GM12865 (cell line): ENCODE data around the gene USP43.
"Not testable (repeated sequence)": the region's sequence is repeated elsewhere in the genome, so short reads cannot be mapped to it uniquely, and the experiment has no call there.

ENCODE experiments used
- DNase-seq: peaks from one replicate; pipeline ENCODE4 v3.0.0; 2010; ENCODE audit warnings: low read depth
- H3K4me3 ChIP-seq: 2 replicates; pipeline ENCODE4 v1.5.1; 2011; ENCODE audit warnings: mild to moderate bottlenecking, low read depth, low read length, control low read depth
- CTCF ChIP-seq: IDR thresholded peaks from 2 replicates; pipeline ENCODE4 v1.5.1; 2011; ENCODE audit warnings: low read length, control low read depth, low read depth, inconsistent platforms; ENCODE audit not compliant: insufficient read depth; ENCODE audit errors: missing control alignments

The USP43 gene

GRCh38 chr17:9615486-9615885 lies 29.8 kb upstream of the USP43 start:
- no peak for TF ChIP-seq CTCF
- H3K4me3 ChIP-seq = no peak overlapping the region
- no peak for DNase-seq

- no peak for TF ChIP-seq CTCF
- no peak for DNase-seq
- H3K4me3 ChIP-seq = no peak overlapping the region
These were observed 22.4 kb upstream of the USP43 start for GRCh38 chr17:9622961-9623360.

- TF ChIP-seq CTCF = no peak
- no peak for DNase-seq
- H3K4me3 ChIP-seq = no peak overlapping the region
These were observed 16.8 kb upstream of the USP43 start for GRCh38 chr17:9628509-9628908.

GRCh38 chr17:9632741-9633140 lies 12.6 kb upstream of the USP43 start:
- H3K4me3 ChIP-seq = no peak overlapping the region
- TF ChIP-seq CTCF = no peak
- no peak for DNase-seq

- no peak for TF ChIP-seq CTCF
- no peak overlapping the region for H3K4me3 ChIP-seq
- no peak for DNase-seq
These were observed 10.0 kb upstream of the USP43 start for GRCh38 chr17:9635340-9635739.

- no peak for TF ChIP-seq CTCF
- H3K4me3 ChIP-seq = no peak overlapping the region
- no peak for DNase-seq
These were observed 8.8 kb upstream of the USP43 start for GRCh38 chr17:9636501-9636900.

GRCh38 chr17:9640388-9640787 lies 4.9 kb upstream of the USP43 start:
- H3K4me3 ChIP-seq, DNase-seq: not testable (repeated sequence)

GRCh38 chr17:9643611-9644010 lies 1.7 kb upstream of the USP43 start:
- DNase-seq = no peak
- no peak for TF ChIP-seq CTCF
- H3K4me3 ChIP-seq = no peak overlapping the region
